CD14-positive monocyte (primary cell): Measurements from ENCODE around the gene ZNF827. TPM values are rescaled to one million over a fixed set of nuclear protein-coding genes. Genes with fewer than 3 reads are reported as not detected.

Experiments
- DNase-seq, 3 donors: peaks; one replicate each; pipeline ENCODE4 v3.0.0-alpha.2; 2011 to 2022
- H2AFZ ChIP-seq: 2 replicates; pipeline ENCODE4 v1.6.0; 2012; ENCODE audit warnings: mild to moderate bottlenecking, low read depth, low read length, inconsistent platforms; ENCODE audit not compliant: insufficient read depth, poor library complexity, severe bottlenecking
- H3K27ac ChIP-seq, 2 donors: 1 replicate in 1 of 2; 2 replicates in 1 of 2; pipeline ENCODE4 v1.5.1; 2012 to 2013; ENCODE audit warnings: low read length in 2 of 2, control low read depth in 1 of 2, inconsistent platforms in 1 of 2, low read depth in 1 of 2, mild to moderate bottlenecking in 1 of 2
- H3K27me3 ChIP-seq, 2 donors: one replicate each; pipeline versions ENCODE4 v1.6.0 to v1.6.1; 2011 to 2013; ENCODE audit warnings: low read length in 2 of 2; ENCODE audit not compliant: control insufficient read depth in 2 of 2, insufficient read depth in 2 of 2
- H3K36me3 ChIP-seq, 2 donors: replicated peaks in 1 of 2; 1 replicate in 1 of 2; 2 replicates in 1 of 2; pipeline versions ENCODE4 v1.5.1 to v1.6.1; 2012 to 2013; ENCODE audit warnings: low read length in 2 of 2, control low read depth in 1 of 2, inconsistent platforms in 1 of 2, mild to moderate bottlenecking in 1 of 2; ENCODE audit not compliant: insufficient read depth in 2 of 2, control insufficient read depth in 1 of 2
- H3K4me1 ChIP-seq, 2 donors: 1 replicate in 1 of 2; 2 replicates in 1 of 2; pipeline versions ENCODE4 v1.5.1 to v1.6.1; 2012 to 2013; ENCODE audit warnings: low read length in 2 of 2, control low read depth in 1 of 2, inconsistent platforms in 1 of 2, mild to moderate bottlenecking in 1 of 2, moderate library complexity in 1 of 2; ENCODE audit not compliant: insufficient read depth in 2 of 2, control insufficient read depth in 1 of 2
- H3K4me2 ChIP-seq: replicated peaks from 2 replicates; pipeline ENCODE3; 2012; ENCODE audit warnings: low read length, moderate library complexity, mild to moderate bottlenecking; ENCODE audit not compliant: poor library complexity, severe bottlenecking; ENCODE audit errors: extremely low read depth
- H3K4me3 ChIP-seq, 3 experiments: fragments of 200-600 bp in 1 of 3; sonication (generic) in 1 of 3; replicated peaks in 1 of 3; 1 replicate in 2 of 3; 2 replicates in 1 of 3; pipeline ENCODE4 v1.5.1; 2011 to 2013; ENCODE audit warnings: low read length in 3 of 3, mild to moderate bottlenecking in 3 of 3, control low read depth in 2 of 3, low read depth in 2 of 3, inconsistent platforms in 1 of 3, moderate library complexity in 1 of 3
- H3K79me2 ChIP-seq: 2 replicates; pipeline ENCODE4 v1.6.0; 2012; ENCODE audit warnings: mild to moderate bottlenecking, control low read depth, inconsistent platforms, low read length, moderate library complexity; ENCODE audit not compliant: insufficient read depth
- H3K9ac ChIP-seq: 2 replicates; pipeline ENCODE4 v1.6.0; 2017; ENCODE audit warnings: low read length, mild to moderate bottlenecking; ENCODE audit not compliant: insufficient read depth, poor library complexity, severe bottlenecking
- H3K9me3 ChIP-seq, 2 donors: replicated peaks in 1 of 2; 1 replicate in 1 of 2; 2 replicates in 1 of 2; pipeline versions ENCODE4 v1.5.1 to v1.6.1; 2012 to 2013; ENCODE audit warnings: low read length in 2 of 2, control low read depth in 1 of 2; ENCODE audit not compliant: control insufficient read depth in 1 of 2, insufficient read depth in 1 of 2
- H4K20me1 ChIP-seq: 2 replicates; pipeline ENCODE4 v1.6.0; 2012; ENCODE audit warnings: mild to moderate bottlenecking, low read length, control low read depth, moderate library complexity; ENCODE audit not compliant: insufficient read depth
- H3K27ac Mint-ChIP-seq, 7 donors: one replicate each; pipeline ENCODE4 v1.8.0; 2020; ENCODE audit warnings: mild to moderate bottlenecking in 7 of 7, mixed read lengths in 7 of 7, moderate library complexity in 6 of 7, inconsistent platforms in 2 of 7
- H3K27me3 Mint-ChIP-seq, 3 donors: one replicate each; pipeline ENCODE4 v1.8.0; 2021 to 2022; ENCODE audit warnings: low read depth in 3 of 3, mild to moderate bottlenecking in 3 of 3, mixed read lengths in 3 of 3, moderate library complexity in 3 of 3, inconsistent platforms in 1 of 3
- H3K36me3 Mint-ChIP-seq, 2 donors: one replicate each; pipeline ENCODE4 v1.8.0; 2020; ENCODE audit warnings: mixed read lengths in 2 of 2, inconsistent platforms in 1 of 2, mild to moderate bottlenecking in 1 of 2
- H3K4me1 Mint-ChIP-seq: one replicate; pipeline ENCODE4 v1.8.0; 2020; ENCODE audit warnings: mild to moderate bottlenecking, mixed read lengths
- H3K4me3 Mint-ChIP-seq, 2 donors: one replicate each; pipeline ENCODE4 v1.8.0; 2020; ENCODE audit warnings: mild to moderate bottlenecking in 2 of 2, mixed read lengths in 2 of 2, moderate library complexity in 1 of 2
- H3K9me3 Mint-ChIP-seq, 7 donors: one replicate each; pipeline ENCODE4 v1.8.0; 2020 to 2022; ENCODE audit warnings: mixed read lengths in 7 of 7, mild to moderate bottlenecking in 6 of 7, moderate library complexity in 6 of 7, inconsistent platforms in 2 of 7
- WGBS: methylation state at CpG from one replicate; pipeline ENCODE4 v1.1.5; 2013; ENCODE audit warnings: missing lambda C conversion rate; ENCODE audit not compliant: insufficient coverage; 5-methylcytosine and 5-hydroxymethylcytosine counted together
- intact Hi-C, 2 donors: fragments of 100-400 bp; cut with micrococcal nuclease; formaldehyde crosslinking; loops; one replicate each; pipeline versions ENCODE4 v1.15.0 to v1.15.1; 2023
- polyA plus RNA-seq, 3 donors: library from polyadenylated mRNA; depleted of rRNA in 1 of 3; unstranded in 2 of 3; stranded (reverse) in 1 of 3; fragments of 300-500 nt in 2 of 3; fragments of >200 nt in 1 of 3; fragmentation: Illumina TruSeq in 2 of 3; gene quantifications; 1 replicate in 2 of 3; 2 replicates in 1 of 3; pipeline ENCODE4 v1.2.3, GENCODE V29; 2012 to 2021
- TF ChIP-seq, protein P1 (sequence below): fragments of 200-600 bp; IDR thresholded peaks from one replicate; pipeline ENCODE4 v1.8.0; 2022; ENCODE audit warnings: antibody characterized with exemption, mild to moderate bottlenecking

Gene ZNF827
- polyA plus RNA-seq, 3 donors = 0.04 TPM; not detected in 2

DNA sequence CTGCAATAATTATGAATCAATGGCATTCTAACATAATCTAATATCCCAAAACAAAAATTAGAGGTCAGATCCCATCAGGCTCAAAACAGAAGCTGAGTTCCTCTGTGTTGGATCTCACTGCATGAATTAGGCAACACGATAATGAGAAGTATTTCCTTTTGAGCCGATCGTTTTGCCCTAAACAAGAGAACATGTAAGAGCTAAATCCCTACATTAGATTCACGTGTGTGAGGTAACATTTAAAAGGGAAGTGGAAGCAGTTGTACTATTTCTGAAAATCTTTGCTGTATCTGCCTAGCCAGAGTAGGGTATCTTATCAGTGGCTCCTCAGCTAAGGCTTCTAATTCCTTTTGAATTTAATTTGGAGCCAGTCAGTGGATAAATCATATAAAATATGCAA, 143.1 kb downstream of the ZNF827 start:
- H3K4me3 ChIP-seq = peak overlapping the region in 1 of 3 experiments; percentile 24
- Mint-ChIP-seq H3K9me3 (peaks cover 0 to 3% (median 0%) of the 10 kb centered on the region in 7 donors), H3K4me1 (peaks cover 36% of the 10 kb centered on the region), H3K36me3 (no peaks in the 10 kb centered on the region), H3K27ac (peak overlapping the region in 5 of 7 donors; percentile 5 to 90 (median 70)), H3K4me3 (peak overlapping the region in 1 of 2 donors; percentile 37), H3K27me3 (peaks cover 0 to 4% (median 0%) of the 10 kb centered on the region in 3 donors)
- H3K4me1 ChIP-seq = peaks cover 30 to 34% of the 10 kb centered on the region in 2 donors
- H3K27me3 ChIP-seq = no peaks in the 10 kb centered on the region
- H3K9ac ChIP-seq = no peak overlapping the region
- H3K36me3 ChIP-seq = no peaks in the 10 kb centered on the region
- H3K9me3 ChIP-seq = no peaks in the 10 kb centered on the region
- no CpG with 5 or more reads among the region's 4 CpGs for WGBS
- TF ChIP-seq, protein P1, sequence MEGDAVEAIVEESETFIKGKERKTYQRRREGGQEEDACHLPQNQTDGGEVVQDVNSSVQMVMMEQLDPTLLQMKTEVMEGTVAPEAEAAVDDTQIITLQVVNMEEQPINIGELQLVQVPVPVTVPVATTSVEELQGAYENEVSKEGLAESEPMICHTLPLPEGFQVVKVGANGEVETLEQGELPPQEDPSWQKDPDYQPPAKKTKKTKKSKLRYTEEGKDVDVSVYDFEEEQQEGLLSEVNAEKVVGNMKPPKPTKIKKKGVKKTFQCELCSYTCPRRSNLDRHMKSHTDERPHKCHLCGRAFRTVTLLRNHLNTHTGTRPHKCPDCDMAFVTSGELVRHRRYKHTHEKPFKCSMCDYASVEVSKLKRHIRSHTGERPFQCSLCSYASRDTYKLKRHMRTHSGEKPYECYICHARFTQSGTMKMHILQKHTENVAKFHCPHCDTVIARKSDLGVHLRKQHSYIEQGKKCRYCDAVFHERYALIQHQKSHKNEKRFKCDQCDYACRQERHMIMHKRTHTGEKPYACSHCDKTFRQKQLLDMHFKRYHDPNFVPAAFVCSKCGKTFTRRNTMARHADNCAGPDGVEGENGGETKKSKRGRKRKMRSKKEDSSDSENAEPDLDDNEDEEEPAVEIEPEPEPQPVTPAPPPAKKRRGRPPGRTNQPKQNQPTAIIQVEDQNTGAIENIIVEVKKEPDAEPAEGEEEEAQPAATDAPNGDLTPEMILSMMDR = no peak
- H2AFZ ChIP-seq = no peak overlapping the region
- intact Hi-C loops = no loop called here
- H3K4me2 ChIP-seq = peak overlapping the region; percentile 37
- peak overlapping the region in 1 of 2 donors; percentile 33 for H3K27ac ChIP-seq
- peak; percentile 46 to 64 (median 52) for DNase-seq
- H3K79me2 ChIP-seq = no peaks in the 10 kb centered on the region
- H4K20me1 ChIP-seq = no peaks in the 10 kb centered on the region

DNA sequence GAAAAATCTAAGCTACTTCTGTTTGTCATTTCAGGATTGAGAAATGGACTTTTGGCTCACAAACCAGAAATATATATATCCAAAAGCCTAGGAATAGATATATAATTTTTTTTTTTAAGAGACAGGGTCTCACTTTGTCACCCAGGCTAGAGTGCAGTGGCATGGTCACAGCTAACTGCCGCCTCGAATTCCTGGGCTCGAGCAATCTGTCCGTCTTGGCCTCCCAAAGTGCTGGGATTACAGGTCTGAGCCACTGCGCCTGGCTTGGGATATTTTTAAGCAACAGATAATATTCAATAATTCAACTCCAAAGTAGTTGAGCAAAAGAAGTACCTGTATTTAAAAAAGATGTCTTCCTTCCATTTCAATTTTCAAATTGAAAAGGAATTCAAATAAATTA, 146.2 kb downstream of the ZNF827 start:
- no peaks in the 10 kb centered on the region for H4K20me1 ChIP-seq
- H3K4me2 ChIP-seq = no peak overlapping the region
- H3K36me3 ChIP-seq = no peaks in the 10 kb centered on the region
- H2AFZ ChIP-seq = no peak overlapping the region
- DNase-seq = no peak
- Mint-ChIP-seq H3K36me3 (no peaks in the 10 kb centered on the region), H3K4me3 (no peak overlapping the region), H3K4me1 (peaks cover 33% of the 10 kb centered on the region), H3K27me3 (peaks cover 0 to 4% (median 0%) of the 10 kb centered on the region in 3 donors), H3K27ac (no peak overlapping the region), H3K9me3 (peaks cover 0 to 2% (median 0%) of the 10 kb centered on the region in 7 donors)
- H3K4me1 ChIP-seq = peaks cover 30 to 34% of the 10 kb centered on the region in 2 donors
- intact Hi-C loops = no loop called here
- H3K9ac ChIP-seq = no peak overlapping the region
- no CpG with 5 or more reads among the region's 5 CpGs for WGBS
- no peak overlapping the region for H3K27ac ChIP-seq
- H3K27me3 ChIP-seq = no peaks in the 10 kb centered on the region
- H3K79me2 ChIP-seq = no peaks in the 10 kb centered on the region
- no peaks in the 10 kb centered on the region for H3K9me3 ChIP-seq
- TF ChIP-seq, protein P1 = no peak
- H3K4me3 ChIP-seq = no peak overlapping the region
